Tracheal epithelial cell (primary cell): Measurements from ENCODE around the gene NEUROG3. TPM values are rescaled to one million over a fixed set of nuclear protein-coding genes. Genes with fewer than 3 reads are reported as not detected.

Experiments used
- total RNA-seq: library from RNA; depleted of rRNA; stranded (reverse); fragments of >200 nt; gene quantifications from 2 replicates; pipeline ENCODE4 v1.2.1, GENCODE V29; 2014

The NEUROG3 gene
- not detected in 2 replicates for total RNA-seq

DNA sequence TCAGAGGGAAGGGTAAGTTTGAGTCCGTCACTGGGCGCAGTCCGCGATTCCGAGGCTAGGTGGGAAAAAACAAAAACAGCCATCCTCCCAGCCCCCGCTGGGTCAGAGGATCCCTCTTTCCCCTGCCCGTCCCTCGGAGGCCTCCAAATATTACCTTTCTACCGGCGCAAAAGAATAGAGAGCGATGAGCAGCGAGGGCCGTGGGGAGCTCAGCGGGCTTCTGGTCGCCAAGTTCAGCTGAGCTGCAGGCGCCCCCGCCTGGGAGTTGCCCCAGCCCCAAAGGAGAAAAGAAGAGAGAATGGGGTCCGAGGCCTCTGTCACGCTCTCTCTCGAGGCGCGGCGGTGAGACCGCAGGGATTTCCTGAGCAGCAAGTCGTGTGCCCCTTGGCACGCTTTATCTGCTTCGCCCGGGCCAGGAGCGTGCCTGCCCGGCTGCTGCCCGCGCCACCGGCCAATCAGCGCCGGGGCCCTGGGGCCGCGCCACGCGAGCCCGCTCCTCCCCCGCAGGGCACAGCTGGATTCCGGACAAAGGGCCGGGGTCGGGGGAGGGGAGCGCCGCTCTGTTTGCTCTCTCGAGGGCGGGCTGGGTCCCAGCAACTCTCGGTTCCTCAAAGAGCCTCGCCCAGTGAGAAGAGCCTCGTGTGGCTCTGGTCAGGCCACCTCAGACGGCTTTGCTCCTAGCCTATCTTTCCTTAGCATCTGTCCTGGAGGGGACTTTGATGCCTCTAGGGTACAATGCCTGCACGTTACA, at the start of gene NEUROG3:
NEUROG3 (minus strand) TSS at position 367 of the 751 bp plus-strand sequence. CDS start 379 bp downstream, outside the sequence.

Other genes starting within 250 kb of the NEUROG3 start
- under 0.01 TPM in 1 of 2 replicates, not detected in the other for gene TACR2, start 156.5 kb downstream of the NEUROG3 start, total RNA-seq
- gene TSPAN15, start 122.0 kb downstream of the NEUROG3 start, total RNA-seq = 12.6 and 20.5 TPM in 2 replicates
- 0.96 and 1.1 TPM in 2 replicates for gene FAM241B, start 56.8 kb upstream of the NEUROG3 start, total RNA-seq
- gene COL13A1, start 228.5 kb upstream of the NEUROG3 start, total RNA-seq = 0.21 and 0.72 TPM in 2 replicates